ENCODE results near the gene TMEM51.

TMEM51 gene

GRCh38 chr1:15219280-15220023, 65.9 kb downstream of the TMEM51 start:
- no peak for DNase-seq

- DNase-seq: no peak
Measured at GRCh38 chr1:15220024-15220392, 66.5 kb downstream of the TMEM51 start.

GRCh38 chr1:15220825-15221431, 67.4 kb downstream of the TMEM51 start:
- no peak for DNase-seq

- no peak for DNase-seq
Measured at GRCh38 chr1:15222653-15223303, 69.2 kb downstream of the TMEM51 start.

- no peak for DNase-seq
Measured at GRCh38 chr1:15224259-15224869, 70.8 kb downstream of the TMEM51 start.

- no peak for DNase-seq
Measured at GRCh38 chr1:15224974-15225373, 71.4 kb downstream of the TMEM51 start.

GRCh38 chr1:15225461-15225860, 71.9 kb downstream of the TMEM51 start:
- DNase-seq: no peak

- no peak for DNase-seq
Measured at GRCh38 chr1:15226388-15227255, 73.1 kb downstream of the TMEM51 start.

- no peak for DNase-seq
Measured at GRCh38 chr1:15229707-15230131, 76.2 kb downstream of the TMEM51 start.

GRCh38 chr1:15231714-15232201, 78.2 kb downstream of the TMEM51 start:
- DNase-seq: no peak

GRCh38 chr1:15233689-15234088, 80.1 kb downstream of the TMEM51 start:
- DNase-seq: no peak

GRCh38 chr1:15236321-15236721, 82.8 kb downstream of the TMEM51 start:
- DNase-seq: peak; percentile 45

- DNase-seq: no peak
Measured at GRCh38 chr1:15236746-15237145, 83.2 kb downstream of the TMEM51 start.

- no peak for DNase-seq
Measured at GRCh38 chr1:15238789-15239188, 85.2 kb downstream of the TMEM51 start.

GRCh38 chr1:15242766-15243165, 89.2 kb downstream of the TMEM51 start:
- DNase-seq: no peak

- DNase-seq: no peak
Measured at GRCh38 chr1:15243275-15244043, 89.9 kb downstream of the TMEM51 start.

GRCh38 chr1:15244813-15245212, 91.3 kb downstream of the TMEM51 start:
- no peak for DNase-seq

- peak; percentile 32 for DNase-seq
Measured at GRCh38 chr1:15245593-15246360, 92.2 kb downstream of the TMEM51 start.

GRCh38 chr1:15246960-15247614, 93.5 kb downstream of the TMEM51 start, which contains the start of gene FHAD1:
TSS of gene FHAD1 (plus strand) at chr1:15247223. CDS start at chr1:15251785, 4,562 bp downstream.
- peak; percentile 43 for DNase-seq

GRCh38 chr1:15248216-15248615, 94.7 kb downstream of the TMEM51 start:
- DNase-seq: no peak

Data from EL (cell line).